ENCODE data around the gene GYPC. TPM values are rescaled to one million over a fixed set of nuclear protein-coding genes. Genes with fewer than 3 reads are reported as not detected.

The GYPC gene
- total RNA-seq, 4 donors from 2014 or later, result 170 to 220 (median 171) TPM

GRCh38 chr2:126668254-126668653 lies 12.3 kb downstream of the GYPC start:
- TF ChIP-seq CTCF (IDR thresholded peaks at IDR 0.05), result no peak
- DNase-seq (ENCODE audit: low spot score), result no peak
- no peak for ATAC-seq (ENCODE audit: low FRiP score)

GRCh38 chr2:126669772-126670171 lies 13.8 kb downstream of the GYPC start:
- ATAC-seq (ENCODE audit: low FRiP score) (no peak), DNase-seq (ENCODE audit: low spot score) (no peak)
- TF ChIP-seq CTCF (IDR thresholded peaks at IDR 0.05), result no peak

DNA sequence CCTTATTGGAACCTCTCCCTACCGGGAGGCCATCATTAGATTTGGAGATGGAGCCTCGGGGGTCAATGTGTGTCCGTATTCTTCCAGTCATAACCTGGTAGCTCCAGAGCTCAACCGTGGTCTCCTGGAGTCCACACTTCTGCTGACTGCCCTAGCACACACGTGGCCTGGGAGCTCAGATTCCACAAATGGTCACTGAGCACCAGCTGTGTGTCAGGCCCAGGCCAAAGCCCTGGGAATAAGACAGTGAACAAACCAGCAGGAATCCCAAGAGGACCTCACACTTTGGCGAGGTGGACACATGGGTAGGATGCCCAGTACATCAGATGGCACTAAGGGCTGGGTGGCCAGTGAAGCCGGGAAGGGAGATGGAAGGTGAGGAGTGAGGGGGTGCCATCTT lies 15.5 kb downstream of the GYPC start:
- ATAC-seq (ENCODE audit: low FRiP score) (no peak), DNase-seq (ENCODE audit: low spot score) (no peak)
- TF ChIP-seq CTCF (IDR thresholded peaks at IDR 0.05), result no peak

DNA sequence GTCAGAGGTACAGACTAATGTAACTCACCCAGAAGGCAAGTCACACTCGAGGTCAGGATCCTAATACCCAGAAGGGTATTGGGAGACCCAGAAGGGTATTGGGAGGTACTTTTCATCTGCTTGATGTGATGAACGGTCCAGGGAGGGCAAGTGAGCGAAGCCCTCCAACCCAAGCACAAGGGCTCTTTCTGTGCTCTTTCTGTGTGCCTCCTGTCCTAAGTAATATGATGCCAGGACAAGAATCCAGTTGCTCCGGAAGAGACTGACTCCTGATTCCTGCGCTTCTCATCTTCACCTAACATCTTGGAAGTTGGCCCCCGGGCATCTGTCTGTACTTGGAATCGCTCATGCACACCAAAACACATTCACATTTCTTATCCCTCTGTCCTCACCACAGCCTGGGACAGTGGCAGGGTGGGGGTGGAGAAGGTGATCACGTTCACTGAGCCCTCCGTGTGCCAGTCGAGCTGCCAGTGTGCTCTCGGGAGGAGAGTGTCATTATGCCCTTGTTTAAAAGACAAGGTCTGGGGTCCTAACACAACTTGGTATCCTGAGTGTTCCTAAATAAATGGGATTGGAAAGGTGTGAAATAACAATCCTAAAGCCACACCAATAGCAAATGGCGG lies 17.1 kb downstream of the GYPC start:
- DNase-seq (ENCODE audit: low spot score) (no peak), ATAC-seq (ENCODE audit: low FRiP score) (no peak)
- no peak for TF ChIP-seq CTCF (IDR thresholded peaks at IDR 0.05)

DNA sequence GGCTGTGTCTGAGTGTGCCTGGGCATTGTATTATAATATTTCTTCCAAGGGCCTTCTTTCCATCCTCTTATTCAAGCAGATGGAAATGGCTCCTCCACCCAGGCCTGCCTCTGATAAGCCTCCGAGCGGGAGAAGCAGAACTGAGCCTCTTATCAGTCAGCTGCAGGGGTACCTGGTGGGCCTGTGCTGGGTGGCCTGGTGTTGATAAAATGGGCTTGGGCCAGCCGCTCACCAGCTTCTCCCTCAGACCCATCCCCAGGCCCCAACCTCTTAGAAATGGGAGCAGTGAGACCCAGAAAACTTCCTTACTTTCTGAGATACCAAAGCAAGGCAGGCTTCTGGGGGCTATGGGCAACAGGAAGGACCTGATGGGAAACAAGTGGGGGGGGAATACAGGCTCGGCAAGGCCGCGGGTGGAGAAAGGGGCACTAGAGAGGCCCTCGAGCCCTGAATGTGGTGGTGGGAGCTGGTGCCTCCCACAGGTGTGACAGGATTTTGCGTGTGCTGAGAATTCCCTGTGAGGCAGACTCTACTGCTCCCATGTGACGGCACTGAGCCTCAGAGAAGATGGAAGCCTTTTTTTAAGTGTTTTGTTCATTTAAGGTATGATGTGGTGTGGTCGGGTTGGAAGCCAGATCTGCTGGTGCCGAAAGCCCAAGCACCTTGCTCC lies 18.3 kb downstream of the GYPC start:
- TF ChIP-seq CTCF (IDR thresholded peaks at IDR 0.05), result no peak
- ATAC-seq (ENCODE audit: low FRiP score), result no peak
- DNase-seq (ENCODE audit: low spot score), result no peak

- no peak for TF ChIP-seq CTCF (IDR thresholded peaks at IDR 0.05)
- ATAC-seq (ENCODE audit: low FRiP score), result no peak
- DNase-seq (ENCODE audit: low spot score), result no peak
Measured at GRCh38 chr2:126675637-126676036, 19.7 kb downstream of the GYPC start.
